ENCODE results near the gene MRPL22.

The MRPL22 gene

DNA sequence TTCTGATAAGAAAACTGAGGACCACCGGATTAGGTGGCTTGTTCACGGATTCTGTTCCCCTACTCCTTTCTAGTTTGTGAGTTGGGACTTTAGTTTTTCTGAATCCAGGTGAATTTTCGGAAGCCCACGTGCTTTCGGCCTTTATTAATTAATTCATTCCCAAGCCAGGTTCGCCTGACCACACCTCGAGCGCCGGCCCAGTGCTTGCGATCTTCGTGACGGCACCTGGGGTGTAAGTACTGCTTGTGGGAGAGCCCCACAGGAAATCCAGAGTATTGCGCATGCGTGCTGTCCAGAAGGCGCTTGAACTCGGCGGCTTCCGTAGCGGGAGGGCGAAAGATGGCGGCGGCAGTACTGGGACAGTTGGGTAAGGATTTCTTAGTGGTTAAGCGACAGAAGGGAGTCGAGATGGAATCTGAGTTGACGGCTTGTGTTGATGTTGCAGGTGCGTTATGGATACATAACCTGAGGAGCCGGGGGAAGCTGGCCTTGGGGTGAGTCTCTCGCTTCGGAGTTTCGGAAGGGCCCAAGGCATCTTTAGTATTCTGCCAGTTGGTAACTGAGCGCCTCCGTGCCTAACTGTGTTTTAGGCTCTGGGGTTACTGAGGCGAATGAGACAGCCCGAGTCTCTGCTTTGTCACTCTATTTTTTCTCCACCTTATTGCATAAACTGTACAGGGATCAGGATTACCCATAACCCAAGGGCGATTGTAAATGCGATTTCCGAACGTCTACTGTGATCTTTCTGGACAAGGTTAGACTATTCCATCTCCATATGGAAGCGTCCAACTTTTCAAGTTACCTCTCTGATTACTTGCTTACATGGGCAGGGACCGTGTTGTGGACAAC lies at the start of gene MRPL22:
MRPL22 (plus strand) TSS at position 302 of the 849 bp plus-strand sequence; CDS start at position 340, 38 bp downstream.
- TF ChIP-seq, protein P1, sequence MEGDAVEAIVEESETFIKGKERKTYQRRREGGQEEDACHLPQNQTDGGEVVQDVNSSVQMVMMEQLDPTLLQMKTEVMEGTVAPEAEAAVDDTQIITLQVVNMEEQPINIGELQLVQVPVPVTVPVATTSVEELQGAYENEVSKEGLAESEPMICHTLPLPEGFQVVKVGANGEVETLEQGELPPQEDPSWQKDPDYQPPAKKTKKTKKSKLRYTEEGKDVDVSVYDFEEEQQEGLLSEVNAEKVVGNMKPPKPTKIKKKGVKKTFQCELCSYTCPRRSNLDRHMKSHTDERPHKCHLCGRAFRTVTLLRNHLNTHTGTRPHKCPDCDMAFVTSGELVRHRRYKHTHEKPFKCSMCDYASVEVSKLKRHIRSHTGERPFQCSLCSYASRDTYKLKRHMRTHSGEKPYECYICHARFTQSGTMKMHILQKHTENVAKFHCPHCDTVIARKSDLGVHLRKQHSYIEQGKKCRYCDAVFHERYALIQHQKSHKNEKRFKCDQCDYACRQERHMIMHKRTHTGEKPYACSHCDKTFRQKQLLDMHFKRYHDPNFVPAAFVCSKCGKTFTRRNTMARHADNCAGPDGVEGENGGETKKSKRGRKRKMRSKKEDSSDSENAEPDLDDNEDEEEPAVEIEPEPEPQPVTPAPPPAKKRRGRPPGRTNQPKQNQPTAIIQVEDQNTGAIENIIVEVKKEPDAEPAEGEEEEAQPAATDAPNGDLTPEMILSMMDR (IDR thresholded peaks at IDR 0.05; ENCODE audit: control insufficient read depth, extremely low read depth, insufficient read depth) = no peak
- peak within 1 kb of the TSS; percentile 96 for H3K4me3 ChIP-seq (ENCODE audit: low read depth, low read length)
- peak; percentile 82 for DNase-seq (ENCODE audit: low read depth)

GRCh38 chr5:154892369-154892771 lies 48.5 kb upstream of the MRPL22 start:
- TF ChIP-seq, protein P1 (IDR thresholded peaks at IDR 0.05; ENCODE audit: control insufficient read depth, extremely low read depth, insufficient read depth) = no peak
- DNase-seq (ENCODE audit: low read depth) = no peak
- no peak overlapping the region for H3K4me3 ChIP-seq (ENCODE audit: low read depth, low read length)

GRCh38 chr5:154893381-154893780 lies 47.5 kb upstream of the MRPL22 start:
- DNase-seq (ENCODE audit: low read depth) = no peak
- no peak overlapping the region for H3K4me3 ChIP-seq (ENCODE audit: low read depth, low read length)
- TF ChIP-seq, protein P1 (IDR thresholded peaks at IDR 0.05; ENCODE audit: control insufficient read depth, extremely low read depth, insufficient read depth) = no peak

DNA sequence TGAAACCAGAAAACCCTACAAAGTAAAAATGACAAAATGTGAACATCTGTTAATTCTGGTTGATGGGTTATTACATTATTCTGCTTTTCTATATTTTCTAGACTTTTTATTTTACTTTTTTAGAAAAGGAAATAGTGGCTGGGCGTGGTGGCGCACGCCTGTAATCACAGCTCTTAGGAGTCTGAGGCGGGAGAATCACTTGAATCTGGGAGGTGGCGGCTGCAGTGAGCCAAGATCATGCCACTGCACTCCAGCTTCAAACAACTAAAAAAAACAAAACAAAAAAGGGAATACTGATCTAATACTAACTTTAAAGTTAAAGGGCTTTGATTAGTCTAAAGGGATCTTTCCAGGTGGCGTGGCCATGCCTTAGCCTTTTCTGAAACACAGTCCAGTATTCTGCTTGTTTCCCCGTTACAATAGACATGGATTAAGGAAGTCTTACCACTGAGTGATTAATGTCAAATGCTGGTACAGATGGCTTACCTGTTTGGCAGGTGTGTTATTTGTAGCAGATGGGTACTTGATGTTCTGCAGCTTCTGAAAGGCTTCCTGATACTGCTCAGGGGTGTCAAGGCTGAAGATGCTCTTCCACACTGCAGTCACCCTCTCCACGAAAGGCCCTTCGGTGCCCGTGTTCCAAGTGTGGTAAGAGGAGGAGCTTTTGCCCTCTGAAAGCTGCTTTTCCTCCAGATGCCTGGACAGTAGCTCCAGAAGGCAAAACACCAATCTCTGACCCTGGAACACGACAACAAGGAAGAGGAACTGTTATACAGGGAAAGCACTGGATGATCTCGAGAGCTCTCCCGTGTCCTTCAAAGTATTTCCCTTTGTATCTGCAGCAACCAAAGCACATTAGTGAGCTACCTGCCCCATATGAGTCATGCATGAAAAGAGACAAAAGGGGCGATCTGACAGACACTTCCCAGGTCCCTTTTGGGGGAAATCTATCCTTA lies 45.0 kb upstream of the MRPL22 start:
- H3K4me3 ChIP-seq (ENCODE audit: low read depth, low read length) = no peak overlapping the region
- TF ChIP-seq, protein P1 (IDR thresholded peaks at IDR 0.05; ENCODE audit: control insufficient read depth, extremely low read depth, insufficient read depth) = no peak
- no peak for DNase-seq (ENCODE audit: low read depth)

GRCh38 chr5:154896562-154897165 lies 44.2 kb upstream of the MRPL22 start:
- TF ChIP-seq, protein P1 (IDR thresholded peaks at IDR 0.05; ENCODE audit: control insufficient read depth, extremely low read depth, insufficient read depth) = no peak
- DNase-seq (ENCODE audit: low read depth) = no peak
- no peak overlapping the region for H3K4me3 ChIP-seq (ENCODE audit: low read depth, low read length)

DNA sequence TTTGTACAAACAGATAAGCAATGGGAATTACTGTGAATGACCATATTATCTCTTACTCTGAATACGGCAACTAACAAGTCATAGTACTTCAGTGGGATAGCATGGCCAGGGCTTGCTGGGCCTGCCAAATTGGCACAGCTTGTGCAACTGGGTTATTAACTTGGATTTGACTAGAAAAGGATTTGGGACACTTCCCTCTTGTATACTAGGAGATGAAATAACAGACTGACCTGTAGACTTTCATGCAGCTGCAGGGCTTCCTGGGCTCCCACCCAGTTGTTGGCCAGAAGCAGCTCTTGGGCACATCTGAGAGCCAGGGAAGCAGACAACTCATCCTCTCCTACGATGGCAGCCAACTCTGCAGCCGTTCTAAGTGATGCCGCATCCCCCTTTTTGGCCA lies 42.7 kb upstream of the MRPL22 start:
- H3K4me3 ChIP-seq (ENCODE audit: low read depth, low read length) = no peak overlapping the region
- no peak for DNase-seq (ENCODE audit: low read depth)
- TF ChIP-seq, protein P1 (IDR thresholded peaks at IDR 0.05; ENCODE audit: control insufficient read depth, extremely low read depth, insufficient read depth) = no peak

Data from LNCaP clone FGC (cell line).